ENCODE measurements around the gene ATG7.

The ATG7 gene

DNA sequence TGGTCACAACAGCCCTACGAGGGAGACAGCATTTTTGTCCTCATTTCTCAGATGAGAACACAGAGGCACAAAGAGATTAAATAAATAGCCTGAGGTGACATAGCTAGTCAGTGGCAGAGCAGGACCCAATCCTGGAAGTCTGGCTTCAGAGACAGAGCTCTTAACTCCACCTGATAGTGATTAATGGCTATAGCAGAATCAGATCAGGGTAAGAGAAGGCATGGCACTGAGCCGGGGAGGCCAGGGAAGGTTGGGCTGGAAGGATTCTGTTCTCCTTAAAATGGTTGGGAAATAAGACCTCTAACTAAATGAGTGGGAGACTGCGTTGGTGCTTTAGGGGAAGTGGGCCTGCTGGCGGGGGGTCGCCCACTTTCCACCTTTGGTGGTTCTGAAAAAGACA is 267.0 kb downstream of the ATG7 start:
- no peak for DNase-seq (ENCODE audit: low spot score)

DNA sequence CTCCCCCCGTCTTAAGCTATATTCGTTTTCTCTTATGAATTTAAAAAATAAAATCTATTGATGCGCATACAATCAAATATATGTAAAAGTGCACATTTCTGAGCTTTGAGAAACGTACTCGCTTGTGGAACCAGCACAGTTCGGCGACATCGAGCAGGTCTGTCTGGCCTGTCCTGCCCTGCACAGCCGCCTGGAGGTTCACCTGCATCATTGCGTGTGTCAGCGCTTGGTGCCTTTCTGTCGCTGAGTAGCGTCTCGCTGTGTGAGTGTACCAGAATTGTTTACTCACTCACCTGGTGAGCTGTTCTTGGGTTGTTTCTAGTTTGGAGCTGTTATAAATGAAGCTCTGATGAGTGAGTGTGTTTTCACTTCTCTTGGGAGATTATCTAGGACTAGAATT is 267.5 kb downstream of the ATG7 start:
- no peak for DNase-seq (ENCODE audit: low spot score)

- no peak for DNase-seq (ENCODE audit: low spot score)
Observed at GRCh38 chr3:11541321-11542303, 269.4 kb downstream of the ATG7 start.

- DNase-seq (ENCODE audit: low spot score): no peak
Observed at GRCh38 chr3:11542551-11542950, 270.4 kb downstream of the ATG7 start.

- DNase-seq (ENCODE audit: low spot score): no peak
Observed at GRCh38 chr3:11543141-11543947, 271.1 kb downstream of the ATG7 start.

DNA sequence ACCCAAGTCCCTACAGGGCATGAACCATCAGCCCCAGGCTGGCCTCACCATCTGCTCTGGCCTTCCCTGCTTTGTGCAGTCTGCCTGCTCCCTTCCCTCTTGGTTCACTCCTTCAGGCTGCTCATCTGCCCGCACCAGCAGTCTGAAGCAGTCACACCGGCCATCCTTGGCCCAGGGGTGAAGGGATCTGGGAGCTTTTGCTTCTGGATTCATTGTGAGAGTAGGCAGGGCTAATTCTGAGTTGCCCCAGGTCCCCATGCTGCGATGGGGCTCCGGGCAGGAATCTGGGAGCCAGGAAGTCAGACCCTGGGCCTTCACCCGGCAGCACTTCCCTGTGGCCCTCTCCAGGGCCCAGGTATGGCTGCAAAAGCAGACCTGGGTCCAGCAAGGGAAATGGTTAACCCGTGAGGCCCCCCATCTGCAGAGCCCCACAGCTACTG is 271.8 kb downstream of the ATG7 start:
- no peak for DNase-seq (ENCODE audit: low spot score)

DNA sequence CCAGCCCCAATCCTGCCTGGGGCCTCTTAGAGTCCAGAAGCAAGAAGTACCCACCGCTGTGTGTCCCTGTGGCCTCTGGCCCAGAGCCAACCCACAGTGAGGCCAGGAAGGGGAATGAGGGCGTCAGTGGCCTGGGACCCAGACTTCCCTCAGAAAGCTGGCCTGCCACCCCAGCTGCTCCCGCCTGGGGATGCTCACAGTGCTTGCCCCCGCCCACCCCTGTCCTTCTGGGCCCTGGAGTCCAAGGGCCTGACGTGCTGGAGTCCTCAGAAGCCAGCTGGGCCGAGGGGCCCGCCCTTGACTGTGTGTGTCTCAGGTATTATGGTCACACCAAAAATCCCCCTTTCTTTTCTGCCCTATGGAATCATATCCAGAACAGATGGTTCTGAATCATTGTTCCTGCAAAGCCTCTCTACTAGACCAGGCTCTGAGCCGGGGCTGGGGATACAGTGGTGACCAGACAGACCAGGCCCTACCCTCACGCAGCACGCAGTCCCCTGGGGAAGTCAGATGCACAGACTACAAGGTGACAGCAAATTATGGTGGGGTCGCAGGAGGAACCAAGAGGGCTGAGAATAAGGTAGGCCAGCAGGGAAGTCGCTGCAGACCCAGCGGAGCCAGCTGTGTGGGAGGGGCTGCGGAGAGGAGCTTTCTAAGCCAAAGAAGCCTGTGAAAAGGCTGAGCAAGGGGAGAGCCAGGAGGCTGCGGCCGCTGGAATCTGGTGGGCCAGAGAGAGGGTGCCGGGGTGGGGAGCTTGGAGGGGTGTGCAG is 272.4 kb downstream of the ATG7 start:
- DNase-seq (ENCODE audit: low spot score): no peak

GRCh38 chr3:11545186-11545851 is 273.1 kb downstream of the ATG7 start:
- no peak for DNase-seq (ENCODE audit: low spot score)

DNA sequence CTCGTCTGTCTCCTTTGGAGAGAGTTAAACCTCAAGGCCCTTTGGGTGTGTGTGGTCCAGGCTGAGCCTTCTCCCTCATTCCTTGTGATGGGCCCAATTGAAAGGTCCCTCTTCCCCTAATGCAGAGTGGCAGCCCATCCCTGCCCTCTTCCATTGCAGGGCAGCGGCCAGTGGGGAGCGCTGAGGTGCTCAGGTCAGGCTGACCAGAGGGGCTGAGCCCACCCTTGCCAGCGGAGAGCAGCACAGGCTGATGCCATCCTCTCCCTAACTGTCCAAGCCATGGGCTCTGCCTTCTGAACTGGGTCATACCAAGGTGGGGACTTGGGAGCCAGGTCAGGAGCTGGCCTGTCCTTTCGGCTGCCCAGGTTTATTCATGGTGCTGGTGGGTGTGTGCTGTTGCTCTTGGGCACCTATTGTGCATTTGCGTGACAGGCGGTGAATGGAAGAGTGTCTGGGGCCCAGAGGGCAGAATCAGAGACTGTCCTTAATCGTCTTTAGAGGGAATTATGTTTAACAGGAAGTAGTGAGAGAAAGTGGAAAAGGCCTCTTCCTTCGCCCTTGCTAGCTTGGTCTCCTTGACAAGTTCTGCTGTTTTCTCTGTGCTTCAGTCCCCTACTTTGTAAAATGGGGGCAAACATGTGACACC is 274.6 kb downstream of the ATG7 start:
- no peak for DNase-seq (ENCODE audit: low spot score)

DNA sequence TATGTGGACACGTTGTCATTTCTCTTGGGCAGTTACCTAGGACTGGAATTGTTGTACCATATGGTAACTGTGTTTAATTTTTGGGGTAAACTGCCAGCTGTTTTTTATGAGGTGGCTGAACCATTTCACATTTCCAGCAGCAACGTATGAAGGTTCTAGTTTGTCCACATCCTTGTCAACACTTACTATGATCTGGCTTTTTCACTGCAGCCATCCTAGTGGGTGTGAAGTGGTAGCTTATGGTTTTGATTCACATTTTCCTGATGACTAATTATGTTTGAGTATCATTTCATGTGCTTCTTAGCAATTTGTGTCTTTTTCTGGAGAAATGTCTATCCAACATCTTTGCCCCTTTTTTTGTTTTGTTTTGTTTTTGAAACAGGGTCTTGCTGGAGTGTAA is 275.3 kb downstream of the ATG7 start:
- DNase-seq (ENCODE audit: low spot score): no peak

- DNase-seq (ENCODE audit: low spot score): no peak
Observed at GRCh38 chr3:11548721-11549131, 276.5 kb downstream of the ATG7 start.

DNA sequence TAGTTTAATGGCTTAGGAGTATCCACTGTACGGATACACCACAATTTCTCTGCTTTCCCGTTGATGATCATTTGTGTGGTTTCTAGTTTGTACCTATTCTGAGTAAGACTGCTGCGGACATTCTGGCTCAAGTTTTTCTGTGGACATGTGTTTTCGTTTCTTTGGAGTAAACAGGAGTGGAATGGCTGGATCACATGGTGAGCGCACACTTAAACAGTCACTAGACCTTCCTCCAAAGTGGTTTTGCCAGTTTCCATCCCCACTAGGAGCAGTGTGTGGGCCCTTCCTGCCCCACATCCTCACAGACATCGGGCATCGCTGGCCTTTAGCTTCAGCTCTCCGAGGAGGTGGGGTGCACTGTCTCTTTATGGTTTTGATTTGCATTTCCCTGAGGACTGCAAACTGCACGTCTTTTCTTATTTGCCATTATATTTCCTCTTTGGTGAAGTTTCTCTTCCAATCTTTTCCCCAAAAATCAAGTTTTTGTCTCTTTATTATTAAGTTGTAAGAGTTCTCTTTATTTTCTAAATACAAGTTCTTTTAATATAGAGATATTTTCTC is 277.5 kb downstream of the ATG7 start:
- no peak for DNase-seq (ENCODE audit: low spot score)

DNA sequence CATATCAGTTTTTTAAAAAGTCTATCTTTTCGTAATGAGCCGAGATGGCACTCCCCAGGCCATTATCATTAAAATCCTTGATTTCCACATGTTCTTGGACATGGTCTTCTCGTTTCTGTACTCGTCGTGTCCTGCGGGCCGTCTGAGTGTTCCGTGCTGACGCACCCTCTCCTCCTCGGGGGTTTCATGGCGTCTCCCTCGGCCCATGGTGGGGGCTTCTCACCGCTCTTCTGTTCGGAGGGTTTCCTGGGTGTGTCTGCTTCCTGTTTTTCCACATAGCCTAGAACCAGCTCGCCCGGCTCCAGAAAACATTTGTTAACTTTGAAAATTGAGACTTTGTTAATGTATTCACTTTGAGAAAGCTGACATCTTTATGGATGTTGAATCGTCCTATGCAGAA is 278.8 kb downstream of the ATG7 start:
- no peak for DNase-seq (ENCODE audit: low spot score)

GRCh38 chr3:11552289-11553264 is 280.4 kb downstream of the ATG7 start:
- DNase-seq (ENCODE audit: low spot score): no peak

GRCh38 chr3:11553436-11554235 is 281.4 kb downstream of the ATG7 start:
- DNase-seq (ENCODE audit: low spot score): no peak

DNA sequence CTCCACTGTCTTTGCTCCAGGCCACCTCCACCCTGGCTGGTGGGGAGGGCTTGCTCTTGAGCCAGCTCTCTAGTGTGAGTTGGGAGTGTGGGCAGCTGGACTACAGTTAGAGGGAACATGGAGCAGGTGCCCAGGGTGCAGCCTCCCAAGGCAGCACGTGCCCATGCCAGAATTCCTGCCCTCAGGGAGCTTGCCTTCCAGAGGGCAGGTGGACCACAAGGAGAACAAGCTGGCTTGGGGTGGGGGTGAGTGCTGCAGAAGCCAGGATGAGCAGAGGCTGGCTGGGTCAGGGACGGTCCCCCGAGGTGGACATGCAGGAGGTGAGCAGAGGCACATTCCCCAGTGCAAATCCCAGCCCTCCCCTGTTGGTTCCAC is 282.0 kb downstream of the ATG7 start:
- DNase-seq (ENCODE audit: low spot score): no peak

DNA sequence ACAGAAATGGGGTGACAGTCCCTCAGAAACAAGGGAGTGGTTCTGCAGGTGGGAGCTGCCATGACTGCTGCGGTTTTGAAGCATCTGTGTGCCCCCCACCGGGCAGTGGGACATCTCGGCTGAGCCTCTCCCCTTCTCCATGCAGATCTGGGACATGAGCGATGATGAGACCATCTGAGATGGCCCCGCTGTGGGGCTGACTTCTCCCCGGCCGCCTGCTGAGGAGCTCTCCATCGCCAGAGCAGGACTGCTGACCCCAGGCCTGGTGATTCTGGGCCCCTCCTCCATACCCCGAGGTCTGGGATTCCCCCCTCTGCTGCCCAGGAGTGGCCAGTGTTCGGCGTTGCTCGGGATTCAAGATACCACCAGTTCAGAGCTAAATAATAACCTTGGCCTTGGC is 282.5 kb downstream of the ATG7 start:
- DNase-seq (ENCODE audit: low spot score): no peak

DNA sequence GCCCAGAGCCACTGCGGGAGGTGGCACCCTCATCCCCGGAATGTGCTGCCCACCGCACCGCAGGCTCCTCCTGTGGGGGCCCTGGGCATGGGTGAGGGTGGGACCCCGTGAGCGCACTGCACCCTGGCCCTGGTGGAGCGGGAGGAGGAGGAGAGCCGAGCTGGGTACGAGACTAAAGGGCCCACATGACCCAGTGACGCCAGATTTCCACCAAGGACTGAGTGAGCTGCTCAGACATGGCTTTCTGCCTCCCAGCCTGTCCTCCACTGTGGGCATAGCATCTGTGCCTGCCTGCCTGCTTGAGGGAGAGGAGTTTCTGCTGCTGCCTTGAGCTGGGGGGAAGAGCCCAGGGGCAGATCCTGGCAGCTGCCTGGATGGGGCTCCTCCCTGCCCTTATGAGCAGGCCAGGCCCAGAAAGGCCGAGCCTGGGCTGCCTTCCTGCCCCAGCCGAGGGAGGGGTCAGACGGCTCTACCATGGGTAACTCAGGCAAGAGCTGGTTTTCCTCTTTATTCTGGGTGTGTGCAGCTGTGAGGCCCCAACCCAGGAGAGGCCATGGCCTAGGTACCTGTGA is 283.1 kb downstream of the ATG7 start:
- no peak for DNase-seq (ENCODE audit: low spot score)

Measured in CD4-positive, alpha-beta T cell treated with Interleukin-2 at 100 ng/mL for 4 hours (primary cell).